Measurements from ENCODE around the gene EPS8L3. TPM values are rescaled to one million over a fixed set of nuclear protein-coding genes. Genes with fewer than 3 reads are reported as not detected.
"Not testable (repeated sequence)": the region's sequence is repeated elsewhere in the genome, so short reads cannot be mapped to it uniquely, and the experiment has no call there.

Gene EPS8L3
- polyA plus RNA-seq, 1 donor (not counting 4 experiments of a cell fraction or from before 2014, with no cell fraction given), result not detected

DNA sequence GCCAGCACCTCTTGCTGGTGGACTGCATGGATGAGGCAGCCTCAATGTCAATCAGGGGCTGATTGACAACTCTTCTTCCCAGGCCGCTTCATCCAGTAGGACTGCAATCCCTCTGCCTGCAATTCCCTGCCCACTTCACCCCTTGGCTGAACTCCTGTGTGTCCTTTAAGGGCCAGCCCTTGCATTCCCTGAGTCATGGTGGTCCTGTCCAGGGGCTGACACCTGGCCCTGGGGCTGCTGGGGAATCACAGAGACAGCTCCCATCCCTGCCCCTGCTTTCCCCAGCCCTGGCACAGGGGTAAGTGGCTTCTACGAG lies 4.6 kb upstream of the EPS8L3 start:
- FAIRE-seq, result no peak
- H3K4me1 ChIP-seq (ENCODE audit: control insufficient read depth, extremely low read depth, insufficient read depth, low read length), result peaks cover under 1% of the 10 kb centered on the region
- H3K36me3 ChIP-seq (ENCODE audit: control insufficient read depth in 2 of 2, extremely low read depth in 1 of 2, insufficient read depth in 2 of 2, low read length in 2 of 2), result no peaks in the 10 kb centered on the region
- H2AFZ ChIP-seq (ENCODE audit: control insufficient read depth, low read length), result no peak overlapping the region
- no peak for DNase-seq (ENCODE audit: low read depth, low spot score)
- no peak overlapping the region for H3K4me3 ChIP-seq (ENCODE audit: control insufficient read depth in 2 of 3, extremely low read depth in 1 of 3, insufficient read depth in 2 of 3, low read depth in 1 of 3, low read length in 3 of 3)
- TF ChIP-seq, protein P1, sequence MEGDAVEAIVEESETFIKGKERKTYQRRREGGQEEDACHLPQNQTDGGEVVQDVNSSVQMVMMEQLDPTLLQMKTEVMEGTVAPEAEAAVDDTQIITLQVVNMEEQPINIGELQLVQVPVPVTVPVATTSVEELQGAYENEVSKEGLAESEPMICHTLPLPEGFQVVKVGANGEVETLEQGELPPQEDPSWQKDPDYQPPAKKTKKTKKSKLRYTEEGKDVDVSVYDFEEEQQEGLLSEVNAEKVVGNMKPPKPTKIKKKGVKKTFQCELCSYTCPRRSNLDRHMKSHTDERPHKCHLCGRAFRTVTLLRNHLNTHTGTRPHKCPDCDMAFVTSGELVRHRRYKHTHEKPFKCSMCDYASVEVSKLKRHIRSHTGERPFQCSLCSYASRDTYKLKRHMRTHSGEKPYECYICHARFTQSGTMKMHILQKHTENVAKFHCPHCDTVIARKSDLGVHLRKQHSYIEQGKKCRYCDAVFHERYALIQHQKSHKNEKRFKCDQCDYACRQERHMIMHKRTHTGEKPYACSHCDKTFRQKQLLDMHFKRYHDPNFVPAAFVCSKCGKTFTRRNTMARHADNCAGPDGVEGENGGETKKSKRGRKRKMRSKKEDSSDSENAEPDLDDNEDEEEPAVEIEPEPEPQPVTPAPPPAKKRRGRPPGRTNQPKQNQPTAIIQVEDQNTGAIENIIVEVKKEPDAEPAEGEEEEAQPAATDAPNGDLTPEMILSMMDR (optimal IDR thresholded peaks at IDR 0.05 in 1 of 3, IDR thresholded peaks at IDR 0.05 in 1 of 3, conservative IDR thresholded peaks at IDR 0.05 in 1 of 3; ENCODE audit: extremely low read depth in 1 of 3, insufficient read depth in 2 of 3, low read length in 3 of 3), result no peak
- H3K79me2 ChIP-seq (ENCODE audit: control insufficient read depth, insufficient read depth, low read length), result no peaks in the 10 kb centered on the region
- no peaks in the 10 kb centered on the region for H3K9me1 ChIP-seq (ENCODE audit: control insufficient read depth, extremely low read depth, insufficient read depth, low read length)
- H3K9ac ChIP-seq (ENCODE audit: control insufficient read depth, extremely low read depth, insufficient read depth, low read length), result no peak overlapping the region
- peaks cover 4% of the 10 kb centered on the region for H3K27me3 ChIP-seq (ENCODE audit: control insufficient read depth, extremely low read depth, insufficient read depth, low read length)
- dilution Hi-C loops (cut with MboI; ENCODE audit: extremely low pct_ligation_motif_present, low sequenced_read_pairs), result no loop called here
- H3K4me2 ChIP-seq (ENCODE audit: control insufficient read depth, extremely low read depth, insufficient read depth, low read depth, low read length), result no peak overlapping the region
- no peak overlapping the region for H3K27ac ChIP-seq (ENCODE audit: control insufficient read depth, insufficient read depth, low read length)
- H4K20me1 ChIP-seq (ENCODE audit: control insufficient read depth, extremely low read depth, insufficient read depth, low read length), result no peaks in the 10 kb centered on the region
- no peaks in the 10 kb centered on the region for H3K9me3 ChIP-seq (ENCODE audit: control insufficient read depth, low read depth, low read length)

GRCh38 chr1:109767637-109768334 lies 4.1 kb upstream of the EPS8L3 start:
- no peaks in the 10 kb centered on the region for H4K20me1 ChIP-seq (ENCODE audit: control insufficient read depth, extremely low read depth, insufficient read depth, low read length)
- H3K79me2 ChIP-seq (ENCODE audit: control insufficient read depth, insufficient read depth, low read length), result no peaks in the 10 kb centered on the region
- DNase-seq (ENCODE audit: low read depth, low spot score), result no peak
- no peaks in the 10 kb centered on the region for H3K9me3 ChIP-seq (ENCODE audit: control insufficient read depth, low read depth, low read length)
- no peak overlapping the region for H3K4me2 ChIP-seq (ENCODE audit: control insufficient read depth, extremely low read depth, insufficient read depth, low read depth, low read length)
- H3K4me3 ChIP-seq (ENCODE audit: control insufficient read depth in 2 of 3, extremely low read depth in 1 of 3, insufficient read depth in 2 of 3, low read depth in 1 of 3, low read length in 3 of 3), result no peak overlapping the region
- H3K9me1 ChIP-seq (ENCODE audit: control insufficient read depth, extremely low read depth, insufficient read depth, low read length), result no peaks in the 10 kb centered on the region
- H3K9ac ChIP-seq (ENCODE audit: control insufficient read depth, extremely low read depth, insufficient read depth, low read length), result no peak overlapping the region
- dilution Hi-C loops (cut with MboI; ENCODE audit: extremely low pct_ligation_motif_present, low sequenced_read_pairs), result no loop called here
- no peaks in the 10 kb centered on the region for H3K4me1 ChIP-seq (ENCODE audit: control insufficient read depth, extremely low read depth, insufficient read depth, low read length)
- H2AFZ ChIP-seq (ENCODE audit: control insufficient read depth, low read length), result no peak overlapping the region
- no peak for FAIRE-seq
- H3K27me3 ChIP-seq (ENCODE audit: control insufficient read depth, extremely low read depth, insufficient read depth, low read length), result peaks cover 4% of the 10 kb centered on the region
- no peak for TF ChIP-seq EZH2 (IDR thresholded peaks at IDR 0.05; ENCODE audit: low read length)
- TF ChIP-seq, protein P1 (optimal IDR thresholded peaks at IDR 0.05 in 1 of 3, IDR thresholded peaks at IDR 0.05 in 1 of 3, conservative IDR thresholded peaks at IDR 0.05 in 1 of 3; ENCODE audit: extremely low read depth in 1 of 3, insufficient read depth in 2 of 3, low read length in 3 of 3), result no peak
- H3K27ac ChIP-seq (ENCODE audit: control insufficient read depth, insufficient read depth, low read length), result no peak overlapping the region
- H3K36me3 ChIP-seq (ENCODE audit: control insufficient read depth in 2 of 2, extremely low read depth in 1 of 2, insufficient read depth in 2 of 2, low read length in 2 of 2), result no peaks in the 10 kb centered on the region

GRCh38 chr1:109766991-109767636 lies 3.4 kb upstream of the EPS8L3 start:
- FAIRE-seq; DNase-seq (ENCODE audit: low read depth, low spot score): not testable (repeated sequence)

More at GRCh38 chr1:109766991-109767636, 3.4 kb upstream of the EPS8L3 start:
- H3K9ac ChIP-seq (ENCODE audit: control insufficient read depth, extremely low read depth, insufficient read depth, low read length); H3K9me1 ChIP-seq (ENCODE audit: control insufficient read depth, extremely low read depth, insufficient read depth, low read length); H4K20me1 ChIP-seq (ENCODE audit: control insufficient read depth, extremely low read depth, insufficient read depth, low read length); dilution Hi-C loops (cut with MboI; ENCODE audit: extremely low pct_ligation_motif_present, low sequenced_read_pairs); H3K4me1 ChIP-seq (ENCODE audit: control insufficient read depth, extremely low read depth, insufficient read depth, low read length); H3K79me2 ChIP-seq (ENCODE audit: control insufficient read depth, insufficient read depth, low read length); H3K9me3 ChIP-seq (ENCODE audit: control insufficient read depth, low read depth, low read length); H2AFZ ChIP-seq (ENCODE audit: control insufficient read depth, low read length); H3K36me3 ChIP-seq (ENCODE audit: control insufficient read depth in 2 of 2, extremely low read depth in 1 of 2, insufficient read depth in 2 of 2, low read length in 2 of 2); H3K4me2 ChIP-seq (ENCODE audit: control insufficient read depth, extremely low read depth, insufficient read depth, low read depth, low read length); H3K27ac ChIP-seq (ENCODE audit: control insufficient read depth, insufficient read depth, low read length); H3K4me3 ChIP-seq (ENCODE audit: control insufficient read depth in 2 of 3, extremely low read depth in 1 of 3, insufficient read depth in 2 of 3, low read depth in 1 of 3, low read length in 3 of 3); H3K27me3 ChIP-seq (ENCODE audit: control insufficient read depth, extremely low read depth, insufficient read depth, low read length): not testable (repeated sequence)

All from keratinocyte (primary cell).